ENCODE measurements around the gene SELENOO.

SELENOO gene

GRCh38 chr22:50244420-50245213 lies 43.8 kb downstream of the SELENOO start, which contains the start of gene TUBGCP6:
TUBGCP6 (minus strand) TSS chr22:50245023; CDS start chr22:50244459, 564 bp downstream.
- peaks cover 25% of the 10 kb centered on the region for H3K4me1 ChIP-seq (ENCODE audit: insufficient read depth, low read length)
- peak within 1 kb of the TSS; percentile 85 for H3K9ac ChIP-seq (ENCODE audit: low read length)
- peak within 1 kb of the TSS; percentile 97 for H3K27ac ChIP-seq (ENCODE audit: low read depth, low read length)
- H3K4me3 ChIP-seq (ENCODE audit: low read depth in 1 of 2, low read length in 2 of 2) = peak within 1 kb of the TSS; percentile 84 to 89
- no peaks in the 10 kb centered on the region for H3K27me3 ChIP-seq (ENCODE audit: control insufficient read depth in 1 of 2, insufficient read depth in 2 of 2, low read length in 2 of 2)
- H3K9me3 ChIP-seq (ENCODE audit: low read length) = no peaks in the 10 kb centered on the region
- H3K36me3 ChIP-seq (ENCODE audit: insufficient read depth, low read length) = peaks cover 15% of the 10 kb centered on the region

- Histone ChIP-seq H3K27me3 (ENCODE audit: control insufficient read depth in 1 of 2, insufficient read depth in 2 of 2, low read length in 2 of 2) (no peaks in the 10 kb centered on the region), H3K9me3 (ENCODE audit: low read length) (no peaks in the 10 kb centered on the region), H3K9ac (ENCODE audit: low read length) (peak overlapping the region; percentile 85), H3K27ac (ENCODE audit: low read depth, low read length) (peak overlapping the region; percentile 97), H3K36me3 (ENCODE audit: insufficient read depth, low read length) (peaks cover 9% of the 10 kb centered on the region), H3K4me3 (ENCODE audit: low read depth in 1 of 2, low read length in 2 of 2) (peak overlapping the region; percentile 84 to 89), H3K4me1 (ENCODE audit: insufficient read depth, low read length) (peaks cover 33% of the 10 kb centered on the region)
Observed at GRCh38 chr22:50245214-50246072, 44.6 kb downstream of the SELENOO start.

GRCh38 chr22:50246242-50247175 lies 45.7 kb downstream of the SELENOO start:
- peaks cover 35% of the 10 kb centered on the region for H3K4me1 ChIP-seq (ENCODE audit: insufficient read depth, low read length)
- H3K9me3 ChIP-seq (ENCODE audit: low read length) = no peaks in the 10 kb centered on the region
- no peaks in the 10 kb centered on the region for H3K27me3 ChIP-seq (ENCODE audit: control insufficient read depth in 1 of 2, insufficient read depth in 2 of 2, low read length in 2 of 2)
- H3K9ac ChIP-seq (ENCODE audit: low read length) = no peak overlapping the region
- H3K36me3 ChIP-seq (ENCODE audit: insufficient read depth, low read length) = peaks cover 9% of the 10 kb centered on the region
- H3K27ac ChIP-seq (ENCODE audit: low read depth, low read length) = no peak overlapping the region
- peak overlapping the region in 1 of 2 donors; percentile 81 for H3K4me3 ChIP-seq (ENCODE audit: low read depth in 1 of 2, low read length in 2 of 2)

- Histone ChIP-seq H3K36me3 (ENCODE audit: insufficient read depth, low read length) (peaks cover 9% of the 10 kb centered on the region), H3K27me3 (ENCODE audit: control insufficient read depth in 1 of 2, insufficient read depth in 2 of 2, low read length in 2 of 2) (no peaks in the 10 kb centered on the region), H3K4me1 (ENCODE audit: insufficient read depth, low read length) (peaks cover 29% of the 10 kb centered on the region), H3K27ac (ENCODE audit: low read depth, low read length) (no peak overlapping the region), H3K4me3 (ENCODE audit: low read depth in 1 of 2, low read length in 2 of 2) (no peak overlapping the region), H3K9me3 (ENCODE audit: low read length) (no peaks in the 10 kb centered on the region), H3K9ac (ENCODE audit: low read length) (no peak overlapping the region)
Observed at GRCh38 chr22:50247748-50248147, 46.9 kb downstream of the SELENOO start.

- H3K9ac ChIP-seq (ENCODE audit: low read length) = no peak overlapping the region
- H3K27ac ChIP-seq (ENCODE audit: low read depth, low read length) = no peak overlapping the region
- no peak overlapping the region for H3K4me3 ChIP-seq (ENCODE audit: low read depth in 1 of 2, low read length in 2 of 2)
- H3K36me3 ChIP-seq (ENCODE audit: insufficient read depth, low read length) = peaks cover 9% of the 10 kb centered on the region
- no peaks in the 10 kb centered on the region for H3K9me3 ChIP-seq (ENCODE audit: low read length)
- peaks cover 29% of the 10 kb centered on the region for H3K4me1 ChIP-seq (ENCODE audit: insufficient read depth, low read length)
- no peaks in the 10 kb centered on the region for H3K27me3 ChIP-seq (ENCODE audit: control insufficient read depth in 1 of 2, insufficient read depth in 2 of 2, low read length in 2 of 2)
Observed at GRCh38 chr22:50248196-50249081, 47.6 kb downstream of the SELENOO start.

- Histone ChIP-seq H3K36me3 (ENCODE audit: insufficient read depth, low read length) (peaks cover 9% of the 10 kb centered on the region), H3K9me3 (ENCODE audit: low read length) (no peaks in the 10 kb centered on the region), H3K27me3 (ENCODE audit: control insufficient read depth in 1 of 2, insufficient read depth in 2 of 2, low read length in 2 of 2) (no peaks in the 10 kb centered on the region), H3K4me1 (ENCODE audit: insufficient read depth, low read length) (peaks cover 23% of the 10 kb centered on the region), H3K4me3 (ENCODE audit: low read depth in 1 of 2, low read length in 2 of 2) (peak overlapping the region in 1 of 2 donors; percentile 63), H3K27ac (ENCODE audit: low read depth, low read length) (no peak overlapping the region), H3K9ac (ENCODE audit: low read length) (no peak overlapping the region)
Observed at GRCh38 chr22:50249341-50250248, 48.8 kb downstream of the SELENOO start.

- Histone ChIP-seq H3K9me3 (ENCODE audit: low read length) (no peaks in the 10 kb centered on the region), H3K27me3 (ENCODE audit: control insufficient read depth in 1 of 2, insufficient read depth in 2 of 2, low read length in 2 of 2) (no peaks in the 10 kb centered on the region), H3K9ac (ENCODE audit: low read length) (no peak overlapping the region), H3K4me3 (ENCODE audit: low read depth in 1 of 2, low read length in 2 of 2) (peak overlapping the region; percentile 63 to 66), H3K4me1 (ENCODE audit: insufficient read depth, low read length) (peaks cover 23% of the 10 kb centered on the region), H3K27ac (ENCODE audit: low read depth, low read length) (no peak overlapping the region), H3K36me3 (ENCODE audit: insufficient read depth, low read length) (peaks cover 9% of the 10 kb centered on the region)
Observed at GRCh38 chr22:50250249-50250554, 49.4 kb downstream of the SELENOO start.

GRCh38 chr22:50250555-50251476 lies 50.0 kb downstream of the SELENOO start, which contains the start of gene HDAC10:
HDAC10 (minus strand) TSS chr22:50251265; CDS start chr22:50251032, 233 bp downstream.
- H3K27me3 ChIP-seq (ENCODE audit: control insufficient read depth in 1 of 2, insufficient read depth in 2 of 2, low read length in 2 of 2) = no peaks in the 10 kb centered on the region
- peak within 1 kb of the TSS; percentile 44 for H3K9ac ChIP-seq (ENCODE audit: low read length)
- no peaks in the 10 kb centered on the region for H3K9me3 ChIP-seq (ENCODE audit: low read length)
- peaks cover 19% of the 10 kb centered on the region for H3K4me1 ChIP-seq (ENCODE audit: insufficient read depth, low read length)
- peak within 1 kb of the TSS; percentile 52 for H3K27ac ChIP-seq (ENCODE audit: low read depth, low read length)
- peaks cover 9% of the 10 kb centered on the region for H3K36me3 ChIP-seq (ENCODE audit: insufficient read depth, low read length)
- H3K4me3 ChIP-seq (ENCODE audit: low read depth in 1 of 2, low read length in 2 of 2) = peak within 1 kb of the TSS; percentile 63 to 66

Data from muscle layer of colon (tissue), 2 donors.